GM19025 (cell line): Measurements from ENCODE around the gene SFXN5.

Experiments used
- ATAC-seq: cut with Tn5 transposase; IDR thresholded peaks from one replicate; pipeline ENCODE4 v1.9.1; 2021; ENCODE audit warnings: mild to moderate bottlenecking, low read depth, moderate library complexity; ENCODE audit not compliant: unreplicated experiment

SFXN5 gene

GRCh38 chr2:73022024-73022568, 49.4 kb downstream of the SFXN5 start:
- ATAC-seq: no peak

GRCh38 chr2:73021371-73022010, 50.0 kb downstream of the SFXN5 start:
- ATAC-seq: no peak

GRCh38 chr2:73020657-73021370, 50.7 kb downstream of the SFXN5 start:
- no peak for ATAC-seq

GRCh38 chr2:73020306-73020656, 51.2 kb downstream of the SFXN5 start:
- no peak for ATAC-seq

GRCh38 chr2:73018188-73018825, 53.2 kb downstream of the SFXN5 start:
- no peak for ATAC-seq

GRCh38 chr2:73013936-73014335, 57.6 kb downstream of the SFXN5 start:
- ATAC-seq: no peak

- no peak for ATAC-seq
Measured at GRCh38 chr2:73009177-73009839, 62.2 kb downstream of the SFXN5 start.

GRCh38 chr2:73008766-73009135, 62.8 kb downstream of the SFXN5 start:
- ATAC-seq: no peak

- ATAC-seq: no peak
Measured at GRCh38 chr2:73007991-73008765, 63.3 kb downstream of the SFXN5 start.

- no peak for ATAC-seq
Measured at GRCh38 chr2:73006969-73007710, 64.4 kb downstream of the SFXN5 start.

GRCh38 chr2:73004889-73005596, 66.5 kb downstream of the SFXN5 start:
- ATAC-seq: no peak

- no peak for ATAC-seq
Measured at GRCh38 chr2:73004466-73004865, 67.0 kb downstream of the SFXN5 start.

GRCh38 chr2:73003027-73003426, 68.5 kb downstream of the SFXN5 start:
- ATAC-seq: no peak

GRCh38 chr2:73000808-73001570, 70.5 kb downstream of the SFXN5 start:
- ATAC-seq: no peak

- no peak for ATAC-seq
Measured at GRCh38 chr2:72999729-73000725, 71.5 kb downstream of the SFXN5 start.

- ATAC-seq: no peak
Measured at GRCh38 chr2:72998724-72999123, 72.8 kb downstream of the SFXN5 start.

GRCh38 chr2:72998234-72998651, 73.3 kb downstream of the SFXN5 start:
- ATAC-seq: no peak
